GM12865 (cell line): ENCODE data around the gene KRTAP5-8.
"Not testable (repeated sequence)": the region's sequence is repeated elsewhere in the genome, so short reads cannot be mapped to it uniquely, and the experiment has no call there.

Experiments used
- DNase-seq: peaks from one replicate; pipeline ENCODE4 v3.0.0; 2010; ENCODE audit warnings: low read depth
- H3K4me3 ChIP-seq: 2 replicates; pipeline ENCODE4 v1.5.1; 2011; ENCODE audit warnings: mild to moderate bottlenecking, low read depth, low read length, control low read depth
- TF ChIP-seq, protein P1 (sequence below): IDR thresholded peaks from 2 replicates; pipeline ENCODE4 v1.5.1; 2011; ENCODE audit warnings: low read length, control low read depth, low read depth, inconsistent platforms; ENCODE audit not compliant: insufficient read depth; ENCODE audit errors: missing control alignments

KRTAP5-8 gene, protein sequence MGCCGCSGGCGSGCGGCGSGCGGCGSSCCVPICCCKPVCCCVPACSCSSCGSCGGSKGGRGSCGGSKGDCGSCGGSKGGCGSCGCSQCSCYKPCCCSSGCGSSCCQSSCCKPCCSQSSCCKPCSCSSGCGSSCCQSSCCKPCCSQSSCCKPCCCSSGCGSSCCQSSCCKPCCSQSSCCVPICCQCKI

DNA sequence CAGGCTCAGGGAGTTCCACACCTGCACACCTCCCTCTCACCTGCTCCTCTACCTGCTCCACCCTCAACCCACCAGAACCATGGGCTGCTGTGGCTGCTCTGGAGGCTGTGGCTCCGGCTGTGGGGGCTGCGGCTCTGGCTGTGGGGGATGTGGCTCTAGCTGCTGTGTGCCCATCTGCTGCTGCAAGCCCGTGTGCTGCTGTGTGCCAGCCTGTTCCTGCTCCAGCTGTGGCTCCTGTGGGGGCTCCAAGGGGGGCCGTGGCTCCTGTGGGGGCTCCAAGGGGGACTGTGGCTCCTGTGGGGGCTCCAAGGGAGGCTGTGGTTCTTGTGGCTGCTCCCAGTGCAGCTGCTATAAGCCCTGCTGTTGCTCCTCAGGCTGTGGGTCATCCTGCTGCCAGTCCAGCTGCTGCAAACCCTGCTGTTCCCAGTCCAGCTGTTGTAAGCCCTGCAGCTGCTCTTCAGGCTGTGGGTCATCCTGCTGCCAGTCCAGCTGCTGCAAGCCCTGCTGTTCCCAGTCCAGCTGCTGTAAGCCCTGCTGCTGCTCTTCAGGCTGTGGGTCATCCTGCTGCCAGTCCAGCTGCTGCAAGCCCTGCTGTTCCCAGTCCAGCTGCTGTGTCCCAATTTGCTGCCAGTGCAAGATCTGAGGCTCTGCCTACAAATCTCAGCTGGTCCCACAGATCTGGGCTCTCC, at the start of gene KRTAP5-8:
KRTAP5-8 (plus strand) TSS at position 49 of the 689 bp plus-strand sequence; CDS start at position 80, 31 bp downstream.
- not testable (repeated sequence) for DNase-seq, H3K4me3 ChIP-seq

DNA sequence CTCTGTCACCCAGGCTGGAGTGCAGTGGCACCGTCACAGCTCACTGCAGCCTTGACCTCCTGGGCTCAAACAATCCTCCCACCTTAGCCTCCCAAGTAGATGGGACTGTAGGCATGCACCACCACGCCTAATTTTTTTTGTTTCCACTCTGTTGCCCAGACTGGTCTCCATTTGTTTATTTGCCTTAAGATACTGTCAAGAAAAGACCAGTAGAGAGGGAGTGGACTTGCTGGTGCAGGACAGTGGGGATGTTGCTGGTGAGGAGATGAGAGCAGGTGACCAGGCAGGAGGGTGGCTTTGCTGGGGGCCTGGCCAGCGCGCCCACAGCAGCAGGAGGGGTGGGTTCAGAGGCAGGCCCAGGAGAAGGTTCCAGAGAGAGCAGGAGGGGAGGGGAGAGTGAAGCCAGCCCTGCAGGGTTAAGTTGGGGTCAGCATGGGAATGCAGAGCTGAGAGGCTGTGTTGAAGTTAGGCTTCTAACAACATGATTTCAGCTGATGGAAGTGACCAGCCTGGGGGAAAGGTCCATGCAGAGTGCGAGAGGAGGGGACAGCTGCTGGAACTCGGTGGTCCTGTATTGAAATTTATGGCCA, 49.0 kb upstream of the KRTAP5-8 start:
- no peak for DNase-seq
- TF ChIP-seq, protein P1, sequence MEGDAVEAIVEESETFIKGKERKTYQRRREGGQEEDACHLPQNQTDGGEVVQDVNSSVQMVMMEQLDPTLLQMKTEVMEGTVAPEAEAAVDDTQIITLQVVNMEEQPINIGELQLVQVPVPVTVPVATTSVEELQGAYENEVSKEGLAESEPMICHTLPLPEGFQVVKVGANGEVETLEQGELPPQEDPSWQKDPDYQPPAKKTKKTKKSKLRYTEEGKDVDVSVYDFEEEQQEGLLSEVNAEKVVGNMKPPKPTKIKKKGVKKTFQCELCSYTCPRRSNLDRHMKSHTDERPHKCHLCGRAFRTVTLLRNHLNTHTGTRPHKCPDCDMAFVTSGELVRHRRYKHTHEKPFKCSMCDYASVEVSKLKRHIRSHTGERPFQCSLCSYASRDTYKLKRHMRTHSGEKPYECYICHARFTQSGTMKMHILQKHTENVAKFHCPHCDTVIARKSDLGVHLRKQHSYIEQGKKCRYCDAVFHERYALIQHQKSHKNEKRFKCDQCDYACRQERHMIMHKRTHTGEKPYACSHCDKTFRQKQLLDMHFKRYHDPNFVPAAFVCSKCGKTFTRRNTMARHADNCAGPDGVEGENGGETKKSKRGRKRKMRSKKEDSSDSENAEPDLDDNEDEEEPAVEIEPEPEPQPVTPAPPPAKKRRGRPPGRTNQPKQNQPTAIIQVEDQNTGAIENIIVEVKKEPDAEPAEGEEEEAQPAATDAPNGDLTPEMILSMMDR, result no peak
- no peak overlapping the region for H3K4me3 ChIP-seq

DNA sequence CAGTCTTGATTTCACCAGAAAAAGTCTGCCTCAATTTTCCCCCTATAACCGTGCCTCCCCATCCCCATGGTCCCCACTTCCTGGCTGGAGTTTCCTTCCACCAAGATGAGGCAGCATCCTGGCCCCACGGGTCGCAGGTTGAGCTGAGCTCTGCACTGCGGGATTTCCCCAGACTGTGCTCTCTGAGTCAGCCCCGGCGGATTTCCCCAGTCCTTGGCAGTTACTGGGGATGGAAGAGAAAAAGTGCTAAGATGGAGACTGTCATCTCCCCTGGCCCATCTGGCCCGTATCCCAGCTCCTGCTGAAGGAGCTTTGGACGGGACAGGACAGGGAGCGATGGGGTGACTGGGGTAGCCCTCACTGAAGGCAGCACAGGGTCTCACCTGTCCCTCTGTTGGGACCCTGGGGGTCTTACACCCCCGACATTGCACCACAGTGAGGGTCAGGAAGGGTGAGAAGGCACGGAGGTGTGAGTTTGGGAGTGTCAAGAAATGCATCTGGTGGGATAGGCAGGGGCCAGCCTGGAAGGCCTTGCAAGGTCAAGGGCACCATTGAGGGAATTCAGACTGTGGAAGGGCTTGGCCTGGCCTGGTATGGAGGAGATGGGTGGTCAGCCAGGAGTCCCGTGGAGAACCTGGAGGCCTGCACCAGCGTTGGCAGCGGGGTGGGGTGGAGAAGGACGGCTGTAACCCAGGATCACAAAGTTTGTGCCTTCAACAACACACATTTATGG, 48.3 kb upstream of the KRTAP5-8 start:
- peak; percentile 81 for DNase-seq
- TF ChIP-seq, protein P1, result no peak

DNA sequence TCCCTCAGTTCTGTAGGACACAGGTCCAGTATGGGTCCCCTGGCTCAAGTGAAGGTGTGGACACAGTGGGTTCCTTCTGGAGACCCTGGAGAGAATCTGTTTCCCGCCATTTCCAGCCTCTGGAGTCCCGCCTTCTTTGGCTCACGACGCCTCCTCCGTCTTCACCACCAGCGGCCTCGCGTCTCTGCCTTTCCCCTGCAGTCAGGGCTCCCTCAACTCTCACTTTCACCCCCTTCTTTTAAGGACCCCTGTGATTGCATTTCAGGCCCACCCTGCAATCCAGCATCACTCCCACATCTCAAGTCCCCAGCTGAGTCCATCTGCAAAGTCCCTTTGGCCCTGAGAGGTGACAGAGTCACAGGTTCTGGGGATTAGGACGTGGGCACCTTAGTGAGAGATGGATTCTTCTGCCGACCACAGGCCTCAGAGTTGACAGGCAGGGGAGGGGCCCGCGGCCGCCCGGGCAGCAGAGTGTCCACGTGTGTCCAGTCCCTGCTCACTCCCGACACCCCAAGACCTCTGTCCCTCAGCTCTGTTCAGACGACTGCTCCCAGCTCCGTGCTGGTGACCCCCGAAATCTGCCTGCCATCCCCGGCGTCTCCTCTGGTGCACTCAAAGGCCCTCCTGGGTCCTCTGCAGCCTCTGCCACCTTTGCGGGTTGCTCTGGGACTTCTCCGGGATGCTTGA, 47.6 kb upstream of the KRTAP5-8 start:
- DNase-seq, result no peak
- TF ChIP-seq, protein P1, result no peak
- no peak overlapping the region for H3K4me3 ChIP-seq

More for the DNA sequence above, 48.3 kb upstream of the KRTAP5-8 start:
- H3K4me3 ChIP-seq, result no peak overlapping the region

DNA sequence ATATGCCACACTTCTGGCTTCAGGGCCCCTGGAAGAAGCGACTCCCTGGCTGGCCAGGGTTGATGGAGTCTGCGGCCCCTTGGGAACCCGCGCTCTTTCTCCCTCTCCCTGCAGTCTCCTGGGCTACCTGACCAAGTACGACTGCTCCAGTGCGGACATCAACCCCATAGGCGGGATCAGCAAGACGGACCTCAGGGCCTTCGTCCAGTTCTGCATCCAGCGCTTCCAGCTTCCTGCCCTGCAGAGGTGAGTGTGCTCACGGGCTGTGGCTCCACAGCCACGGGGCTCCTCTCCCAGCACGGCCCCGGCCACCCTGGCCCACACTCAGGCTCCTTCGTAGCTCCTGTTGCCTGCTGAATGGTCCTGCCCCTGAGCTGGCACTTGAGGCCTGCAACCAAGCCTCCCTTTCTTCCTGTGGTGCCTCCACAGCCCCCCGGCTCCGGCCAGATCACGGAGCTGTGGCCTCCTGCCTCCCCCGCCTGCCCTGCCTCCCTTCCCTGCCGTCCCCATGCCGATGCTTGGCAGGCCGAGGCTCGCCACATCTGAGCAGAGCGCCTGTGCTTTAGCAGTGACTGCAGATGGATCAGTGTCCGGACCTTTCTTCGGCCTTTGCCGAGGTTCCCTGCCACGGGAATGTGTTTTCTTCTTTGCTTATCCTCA, 47.0 kb upstream of the KRTAP5-8 start:
- TF ChIP-seq, protein P1, result no peak
- no peak overlapping the region for H3K4me3 ChIP-seq
- no peak for DNase-seq

DNA sequence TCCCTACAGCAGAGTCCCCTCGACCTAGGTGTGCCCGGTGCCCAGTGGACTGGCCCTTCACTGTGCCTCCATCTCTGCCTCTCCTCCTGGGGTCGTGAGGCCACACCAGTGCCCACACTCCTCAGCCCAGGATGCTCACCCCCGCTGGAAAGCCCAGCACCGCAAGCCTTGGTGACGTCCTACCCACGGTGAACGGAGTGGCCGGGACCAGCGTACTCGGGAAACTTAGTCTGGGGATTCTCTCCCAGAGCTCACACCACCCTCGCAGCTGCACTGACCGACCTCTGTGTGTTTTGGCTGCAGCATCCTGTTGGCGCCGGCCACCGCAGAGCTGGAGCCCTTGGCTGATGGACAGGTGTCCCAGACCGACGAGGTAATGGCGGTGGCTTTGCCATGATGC, 46.3 kb upstream of the KRTAP5-8 start:
- H3K4me3 ChIP-seq, result no peak overlapping the region
- no peak for DNase-seq
- TF ChIP-seq, protein P1, result no peak

DNA sequence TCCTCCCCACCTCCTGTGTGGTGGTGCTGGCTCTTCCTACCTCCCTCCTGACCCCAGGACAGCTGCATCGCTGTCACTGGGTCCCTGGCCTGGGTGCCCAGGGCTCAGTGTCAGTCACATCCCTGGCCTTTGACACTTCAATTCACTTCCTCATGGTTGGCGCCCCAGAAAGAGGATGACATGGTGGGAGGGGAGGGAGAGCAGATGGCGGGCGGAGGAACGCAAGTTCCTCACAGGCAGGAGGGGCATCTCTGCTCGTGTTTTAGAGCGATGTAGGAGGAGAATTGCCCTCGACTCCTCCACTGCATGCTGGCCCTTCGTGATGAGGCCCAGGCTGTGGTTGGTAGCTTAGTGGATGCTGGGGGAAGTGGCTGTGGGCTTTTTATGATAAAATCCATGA, 45.9 kb upstream of the KRTAP5-8 start:
- H3K4me3 ChIP-seq, result no peak overlapping the region
- TF ChIP-seq, protein P1, result no peak
- DNase-seq, result no peak
